GM19468 (cell line): ENCODE data around the gene BRIP1.
"Not testable (repeated sequence)": the region's sequence is repeated elsewhere in the genome, so short reads cannot be mapped to it uniquely, and the experiment has no call there.

Source experiments
- ATAC-seq: cut with Tn5 transposase; IDR thresholded peaks from one replicate; pipeline ENCODE4 v1.9.1; 2021; ENCODE audit warnings: mild to moderate bottlenecking, moderate library complexity, moderate number of reproducible peaks; ENCODE audit not compliant: unreplicated experiment; ENCODE audit errors: extremely low read depth

BRIP1 gene

DNA sequence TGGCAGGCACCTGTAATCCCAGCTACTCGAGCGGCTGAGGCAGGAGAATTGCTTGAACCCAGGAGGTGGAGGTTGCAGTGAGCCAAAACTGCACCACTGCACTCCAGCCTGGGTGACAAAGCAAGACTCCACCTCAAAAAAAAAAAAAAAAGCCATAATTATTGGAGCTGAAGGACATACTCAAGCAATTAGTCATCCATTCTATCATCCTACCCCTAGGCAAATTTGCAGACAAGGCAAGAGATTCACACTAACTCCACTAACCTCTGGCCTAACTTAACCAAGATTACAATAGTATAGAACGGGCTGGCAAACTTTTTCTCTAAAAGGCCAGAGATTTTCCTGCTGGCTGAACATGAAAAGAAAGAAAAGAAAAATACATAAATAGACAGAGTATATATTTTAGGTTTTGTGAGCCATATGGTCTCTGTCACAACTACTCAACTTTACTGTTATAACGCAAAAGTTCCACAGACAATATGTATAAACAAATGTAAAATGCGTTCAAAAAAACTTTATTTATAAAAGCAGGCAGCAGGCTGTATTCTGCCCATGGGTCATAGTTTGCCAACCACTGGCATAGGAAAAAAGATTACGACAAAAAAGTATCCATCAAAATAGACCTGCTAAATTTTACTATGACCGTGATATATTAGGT lies 29.7 kb downstream of the BRIP1 start:
- ATAC-seq, result no peak

GRCh38 chr17:61832463-61832862 lies 30.9 kb downstream of the BRIP1 start:
- ATAC-seq, result no peak

GRCh38 chr17:61831099-61831498 lies 32.2 kb downstream of the BRIP1 start:
- ATAC-seq, result no peak

DNA sequence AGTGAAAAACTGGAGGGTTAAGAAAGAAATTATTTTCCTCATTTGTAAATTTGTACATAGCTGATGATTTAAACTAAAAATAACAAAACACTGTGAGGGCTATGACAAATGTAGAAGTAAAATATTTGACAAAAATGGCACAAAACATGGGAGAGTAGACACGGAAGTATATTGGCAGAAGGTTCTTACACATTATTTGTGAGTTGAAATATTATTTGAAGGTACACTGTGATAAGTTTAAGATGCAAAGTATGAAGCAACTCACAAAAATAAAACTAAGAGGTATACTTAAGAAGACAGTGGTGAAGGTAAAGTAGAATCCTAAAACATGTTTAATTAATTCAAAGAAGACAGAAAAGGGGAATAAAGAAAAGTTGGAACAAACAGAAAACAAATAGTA lies 34.6 kb downstream of the BRIP1 start:
- ATAC-seq, result no peak

DNA sequence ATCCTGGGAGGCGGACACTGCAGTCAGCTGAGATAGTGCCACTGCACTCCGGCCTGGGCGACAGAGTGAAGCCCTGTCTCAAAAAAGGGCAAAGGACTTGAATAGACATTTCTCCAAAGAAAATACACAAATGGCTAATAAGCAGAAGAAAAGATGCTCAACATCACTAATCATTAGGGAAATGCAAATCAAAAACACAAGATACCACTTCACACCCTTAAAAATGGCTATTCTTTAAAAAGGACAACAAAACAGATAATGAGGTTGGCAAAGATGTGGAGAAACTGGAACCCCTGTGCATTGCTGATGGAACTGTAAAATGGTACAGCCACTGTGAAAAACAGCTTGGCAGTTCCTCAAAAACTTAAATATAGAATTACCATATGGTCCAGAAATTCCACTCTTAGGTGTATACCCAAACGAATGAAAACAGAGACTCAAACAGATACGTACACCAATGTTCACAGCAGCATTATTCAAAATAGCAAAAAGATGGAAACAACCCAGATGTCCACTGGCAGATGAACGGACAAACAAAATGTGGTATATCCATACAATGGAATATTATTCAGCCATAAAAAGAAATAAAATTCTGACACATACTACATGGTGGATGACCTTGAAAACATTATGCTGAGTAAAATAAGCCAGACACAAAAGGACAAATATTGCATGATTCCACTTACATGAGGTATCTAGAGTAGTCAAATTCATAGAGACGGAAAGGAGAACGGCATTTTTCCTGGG lies 35.5 kb downstream of the BRIP1 start:
- ATAC-seq, result no peak

- not testable (repeated sequence) for ATAC-seq
Measured at GRCh38 chr17:61826866-61827265, 36.5 kb downstream of the BRIP1 start.

GRCh38 chr17:61826198-61826597 lies 37.1 kb downstream of the BRIP1 start:
- not testable (repeated sequence) for ATAC-seq

GRCh38 chr17:61825448-61826137 lies 37.7 kb downstream of the BRIP1 start:
- ATAC-seq, result no peak

DNA sequence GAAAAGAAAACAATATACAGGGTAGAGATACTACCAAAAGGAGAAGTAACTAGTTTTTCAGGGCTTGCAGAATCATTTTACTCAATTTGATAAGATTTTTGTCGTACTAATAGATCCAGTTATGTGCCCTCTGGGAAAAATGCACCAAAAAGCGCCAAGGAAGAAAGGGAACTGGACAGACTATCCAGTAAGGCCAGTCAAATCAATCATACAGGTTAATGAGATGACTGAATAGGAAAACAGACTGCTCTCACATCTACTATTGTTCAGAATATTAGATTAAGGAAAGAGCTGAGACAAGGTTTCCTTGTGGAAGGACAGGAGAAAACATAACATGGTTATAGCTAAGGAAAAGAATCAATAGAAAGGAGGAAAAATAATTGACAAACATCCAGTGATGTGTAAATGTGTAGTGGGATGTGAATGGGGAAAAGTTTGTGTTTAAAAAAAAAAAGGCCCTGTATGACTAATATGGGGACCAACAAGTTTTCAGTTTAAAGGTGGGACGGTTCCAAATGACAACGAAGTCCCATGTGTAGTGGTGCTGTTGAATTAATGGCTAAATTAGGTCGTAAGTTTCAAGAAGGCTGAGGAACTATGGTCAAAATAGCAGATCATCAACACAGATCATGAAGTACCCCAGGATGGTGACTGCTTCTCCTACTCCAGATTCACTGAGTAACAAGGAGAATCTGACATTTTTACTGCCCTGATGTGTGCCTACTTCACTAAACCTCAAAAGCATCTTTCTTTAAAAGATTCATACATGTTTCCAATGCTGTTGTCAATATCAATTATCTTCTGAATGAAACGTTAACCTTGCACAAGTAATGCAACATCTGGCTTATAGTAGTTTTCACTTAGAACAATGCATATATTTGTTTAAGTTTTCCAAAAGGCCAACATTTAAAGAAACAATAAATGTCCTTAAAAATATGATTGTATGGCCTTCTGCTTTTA lies 40.7 kb downstream of the BRIP1 start:
- no peak for ATAC-seq

GRCh38 chr17:61821655-61822054 lies 41.7 kb downstream of the BRIP1 start:
- ATAC-seq, result no peak

- ATAC-seq, result not testable (repeated sequence)
Measured at GRCh38 chr17:61819265-61819664, 44.1 kb downstream of the BRIP1 start.

DNA sequence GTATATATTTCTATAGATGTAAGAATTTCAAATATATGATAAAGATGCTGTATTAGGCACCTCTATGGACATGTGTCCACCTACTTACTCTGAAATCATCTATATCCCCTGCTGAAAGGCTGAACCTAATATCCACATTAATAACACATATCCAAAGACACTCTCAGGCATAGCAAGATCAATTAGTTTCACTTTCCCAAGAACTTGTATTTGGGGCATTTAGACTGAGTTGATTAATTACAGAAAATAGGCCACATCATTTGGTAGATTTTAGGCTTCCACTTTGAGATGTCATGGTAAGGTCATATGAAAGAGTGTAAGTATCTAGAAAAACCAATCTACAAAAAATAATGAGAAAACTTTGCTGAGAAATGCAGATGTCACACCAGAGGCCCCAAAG lies 45.1 kb downstream of the BRIP1 start:
- ATAC-seq, result no peak

DNA sequence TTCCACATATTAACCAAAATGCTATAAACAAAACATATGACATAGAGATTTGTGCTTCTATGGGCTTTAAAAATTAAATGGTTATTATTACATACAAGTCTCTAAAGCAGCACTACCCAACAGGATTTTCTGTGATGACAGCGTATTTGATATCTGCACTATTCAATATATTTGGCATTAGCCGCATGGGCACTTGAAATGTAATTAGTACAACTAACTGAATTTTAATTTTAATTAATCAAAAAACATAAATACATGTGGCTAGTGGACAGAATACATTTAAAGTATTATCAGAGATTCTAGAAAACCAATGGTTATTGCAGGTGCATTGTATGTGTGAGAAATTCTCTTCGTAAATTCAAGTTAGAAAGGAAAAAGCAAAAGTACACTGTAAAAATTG lies 45.9 kb downstream of the BRIP1 start:
- ATAC-seq, result no peak

GRCh38 chr17:61816538-61816937 lies 46.8 kb downstream of the BRIP1 start:
- ATAC-seq, result no peak

DNA sequence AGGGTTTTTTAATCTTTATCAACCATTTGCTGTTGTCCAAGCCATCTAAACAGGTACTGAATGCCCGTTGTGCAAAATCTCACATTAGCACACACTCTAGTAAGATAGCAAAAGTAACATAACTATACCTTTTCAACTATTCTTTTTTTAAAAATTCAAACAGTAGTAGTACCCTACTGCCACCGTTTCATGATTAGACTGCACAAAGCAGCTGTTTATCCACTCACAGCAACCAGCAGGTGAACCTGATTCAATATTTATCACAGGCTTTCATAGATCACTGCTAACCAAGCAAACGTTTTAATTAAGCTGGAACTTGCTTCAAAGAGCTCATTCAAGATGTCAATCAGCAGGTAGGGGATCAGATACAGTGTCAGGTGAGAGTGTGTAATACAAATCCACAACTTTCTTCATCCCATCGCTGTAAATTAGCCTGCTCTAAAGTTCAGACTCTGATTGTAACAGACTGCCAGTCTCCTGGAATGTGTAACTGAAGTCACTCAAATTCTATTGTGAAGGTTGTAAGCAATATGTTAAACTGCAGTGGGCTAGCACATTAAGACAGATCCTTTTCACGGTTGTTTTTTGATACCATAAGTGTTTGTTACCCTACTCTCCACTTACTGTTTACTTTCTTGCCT lies 47.3 kb downstream of the BRIP1 start:
- no peak for ATAC-seq

- ATAC-seq, result no peak
Measured at GRCh38 chr17:61814485-61814884, 48.8 kb downstream of the BRIP1 start.

DNA sequence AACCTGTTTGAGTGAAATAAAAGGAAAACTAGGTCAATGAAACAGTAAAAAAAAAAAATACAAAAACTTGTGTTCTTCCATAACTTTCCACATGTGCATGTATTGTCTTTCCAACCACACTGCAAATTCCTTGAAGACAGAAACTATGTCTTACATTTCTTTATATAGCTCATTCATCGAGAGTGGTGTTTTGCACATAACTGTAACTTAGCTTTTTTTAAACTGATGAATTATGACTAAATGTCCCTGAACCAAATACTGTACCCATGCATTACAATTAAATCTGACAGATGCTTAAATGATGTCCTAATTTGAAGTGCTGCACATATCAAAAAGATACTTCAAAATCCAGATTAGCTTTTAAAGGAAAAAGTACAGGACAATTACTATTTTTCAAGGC lies 50.1 kb downstream of the BRIP1 start:
- ATAC-seq, result no peak

GRCh38 chr17:61812747-61813146 lies 50.6 kb downstream of the BRIP1 start:
- ATAC-seq, result no peak

GRCh38 chr17:61809816-61810392 lies 53.4 kb downstream of the BRIP1 start:
- no peak for ATAC-seq
